ENCODE results near the gene NSUN5. TPM values are rescaled to one million over a fixed set of nuclear protein-coding genes. Genes with fewer than 3 reads are reported as not detected.
"Not testable (repeated sequence)": the region's sequence is repeated elsewhere in the genome, so short reads cannot be mapped to it uniquely, and the experiment has no call there.

NSUN5 gene
- total and polyA plus RNA-seq, 2 of the 8 experiments (the other 6 are each of a cell fraction or from before 2014, with no cell fraction given) = 56.2 to 89.0 TPM

DNA sequence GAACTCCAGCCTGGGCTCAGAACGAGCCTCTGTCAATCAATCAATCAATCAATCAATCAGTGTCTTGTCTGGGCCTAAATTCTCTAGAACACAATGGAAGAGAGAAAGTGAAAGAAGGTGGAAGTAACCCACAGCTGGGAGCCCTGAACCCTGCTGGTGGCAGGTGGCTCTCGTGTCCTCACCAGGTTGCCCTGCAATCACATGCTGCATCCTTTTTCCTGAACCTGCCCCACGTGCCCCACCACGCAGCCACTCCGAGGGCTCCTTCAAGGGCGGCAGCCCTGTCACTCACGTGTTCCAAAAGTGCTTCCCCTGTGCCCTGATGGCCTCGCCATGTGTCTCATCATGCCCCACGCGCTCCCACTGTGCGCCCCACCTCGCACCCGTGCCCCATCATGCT, 18.8 kb upstream of the NSUN5 start:
- H4K5ac ChIP-seq (ENCODE audit: insufficient read length, low read depth, low read length) = not testable (repeated sequence)

DNA sequence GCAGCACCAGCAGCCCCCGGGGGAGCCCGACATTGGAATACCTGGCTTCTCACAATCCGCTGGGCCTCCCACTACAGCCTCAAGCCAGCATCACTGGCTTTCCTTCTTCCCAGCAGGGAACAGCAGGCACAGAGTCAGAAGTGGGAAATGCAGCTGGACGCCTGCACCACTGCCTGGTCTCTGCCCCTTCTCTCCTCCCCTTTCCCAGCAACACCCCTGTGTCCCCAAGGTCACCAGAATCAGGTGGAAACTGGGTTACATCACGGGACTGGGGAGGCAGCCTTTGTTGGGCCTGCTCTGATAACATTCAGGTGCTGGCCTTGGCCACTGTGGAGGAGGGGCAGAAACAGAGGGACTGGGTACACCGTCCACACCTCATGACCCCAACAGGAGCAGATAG, 16.8 kb upstream of the NSUN5 start:
- DNase-seq (ENCODE audit: low read depth in 1 of 2, low spot score in 2 of 2); H4K8ac ChIP-seq (ENCODE audit: extremely low read depth, insufficient read depth, low read length); H3K23me2 ChIP-seq (ENCODE audit: low read depth, low read length); H4K5ac ChIP-seq (ENCODE audit: insufficient read length, low read depth, low read length); H2BK5ac ChIP-seq (ENCODE audit: low read depth, low read length); H3K4me3 ChIP-seq (ENCODE audit: extremely low read depth in 1 of 4, insufficient read depth in 2 of 4, low read depth in 3 of 4, low read length in 4 of 4); H2BK12ac ChIP-seq (ENCODE audit: low read depth, low read length); H3K36me3 ChIP-seq (ENCODE audit: control insufficient read depth in 2 of 4, insufficient read depth in 4 of 4, low read length in 3 of 4); H3K4ac ChIP-seq (replicated peaks; ENCODE audit: insufficient read length, low read depth, low read length); H3K27ac ChIP-seq (ENCODE audit: low read depth, low read length); H3K56ac ChIP-seq (replicated peaks; ENCODE audit: insufficient read length, low read depth, low read length); H3K18ac ChIP-seq (ENCODE audit: extremely low read depth, low read length); H4K91ac ChIP-seq (replicated peaks; ENCODE audit: insufficient read length, low read length); H2AK5ac ChIP-seq (ENCODE audit: low read depth, low read length); FAIRE-seq; H3K4me2 ChIP-seq (ENCODE audit: insufficient read depth in 1 of 2, low read depth in 2 of 2, low read length in 2 of 2); POLR2A ChIA-PET (ENCODE audit: partially characterized antibody); H3K23ac ChIP-seq (ENCODE audit: insufficient read length); H2BK15ac ChIP-seq (ENCODE audit: low read length); H4K20me1 ChIP-seq (replicated peaks in 1 of 2; ENCODE audit: control insufficient read depth in 1 of 2, insufficient read depth in 2 of 2, low read length in 2 of 2); H3K79me2 ChIP-seq (ENCODE audit: control insufficient read depth in 1 of 2, insufficient read depth in 2 of 2, low read length in 2 of 2); H3K79me1 ChIP-seq (ENCODE audit: low read depth, low read length); H3K9ac ChIP-seq (replicated peaks in 1 of 4; ENCODE audit: extremely low read depth in 1 of 4, low read depth in 3 of 4, low read length in 3 of 4); H2BK20ac ChIP-seq (ENCODE audit: low read length); H3K4me1 ChIP-seq (replicated peaks in 1 of 4; ENCODE audit: control insufficient read depth in 3 of 4, insufficient read depth in 4 of 4, low read length in 3 of 4); H3K14ac ChIP-seq (ENCODE audit: insufficient read length); H2AFZ ChIP-seq (ENCODE audit: low read length); H3K27me3 ChIP-seq (replicated peaks in 1 of 4; ENCODE audit: control insufficient read depth in 3 of 4, extremely low read depth in 1 of 4, insufficient read depth in 3 of 4, low read length in 3 of 4); H2BK120ac ChIP-seq (replicated peaks; ENCODE audit: low read depth, low read length); H3K9me3 ChIP-seq (ENCODE audit: insufficient read depth in 2 of 2, low read depth in 1 of 2, low read length in 1 of 2): not testable (repeated sequence)
- CTCF ChIA-PET (ENCODE audit: partially characterized antibody) = interaction anchor here (1.1 to 2.7 kb wide), 3 partner anchors 53 to 126 kb away, joined by 3 to 14 read pairs (median 11); no protein-coding TSS in a partner anchor
- WGBS, 2 experiments (ENCODE audit: extremely low coverage in 1 of 2, insufficient coverage in 1 of 2, insufficient read length in 1 of 2, insufficient replicate concordance in 2 of 2, low coverage in 1 of 2, low lambda C conversion rate in 2 of 2, missing lambda C conversion rate in 1 of 2) = 87% methylated on average over 4 of the region's 6 CpGs; no CpG with 5 or more reads in 1 of the 2 experiments

More for the DNA sequence above, 18.8 kb upstream of the NSUN5 start:
- H3K18ac ChIP-seq (ENCODE audit: extremely low read depth, low read length); H3K56ac ChIP-seq (replicated peaks; ENCODE audit: insufficient read length, low read depth, low read length); H3K14ac ChIP-seq (ENCODE audit: insufficient read length); H3K9ac ChIP-seq (replicated peaks in 1 of 4; ENCODE audit: extremely low read depth in 1 of 4, low read depth in 3 of 4, low read length in 3 of 4); H3K4me1 ChIP-seq (replicated peaks in 1 of 4; ENCODE audit: control insufficient read depth in 3 of 4, insufficient read depth in 4 of 4, low read length in 3 of 4); FAIRE-seq; DNase-seq (ENCODE audit: low read depth in 1 of 2, low spot score in 2 of 2); POLR2A ChIA-PET (ENCODE audit: partially characterized antibody); H3K4me3 ChIP-seq (ENCODE audit: extremely low read depth in 1 of 4, insufficient read depth in 2 of 4, low read depth in 3 of 4, low read length in 4 of 4); H2BK12ac ChIP-seq (ENCODE audit: low read depth, low read length); H2AK5ac ChIP-seq (ENCODE audit: low read depth, low read length); H2BK120ac ChIP-seq (replicated peaks; ENCODE audit: low read depth, low read length); H4K91ac ChIP-seq (replicated peaks; ENCODE audit: insufficient read length, low read length); H3K4ac ChIP-seq (replicated peaks; ENCODE audit: insufficient read length, low read depth, low read length); H3K79me1 ChIP-seq (ENCODE audit: low read depth, low read length); H3K79me2 ChIP-seq (ENCODE audit: control insufficient read depth in 1 of 2, insufficient read depth in 2 of 2, low read length in 2 of 2); H3K23ac ChIP-seq (ENCODE audit: insufficient read length); H3K4me2 ChIP-seq (ENCODE audit: insufficient read depth in 1 of 2, low read depth in 2 of 2, low read length in 2 of 2); H2AFZ ChIP-seq (ENCODE audit: low read length); H2BK15ac ChIP-seq (ENCODE audit: low read length); H3K9me3 ChIP-seq (ENCODE audit: insufficient read depth in 2 of 2, low read depth in 1 of 2, low read length in 1 of 2); H3K27ac ChIP-seq (ENCODE audit: low read depth, low read length); H3K23me2 ChIP-seq (ENCODE audit: low read depth, low read length); H3K27me3 ChIP-seq (replicated peaks in 1 of 4; ENCODE audit: control insufficient read depth in 3 of 4, extremely low read depth in 1 of 4, insufficient read depth in 3 of 4, low read length in 3 of 4); H2BK20ac ChIP-seq (ENCODE audit: low read length); H2BK5ac ChIP-seq (ENCODE audit: low read depth, low read length); H3K36me3 ChIP-seq (ENCODE audit: control insufficient read depth in 2 of 4, insufficient read depth in 4 of 4, low read length in 3 of 4); H4K8ac ChIP-seq (ENCODE audit: extremely low read depth, insufficient read depth, low read length); H4K20me1 ChIP-seq (replicated peaks in 1 of 2; ENCODE audit: control insufficient read depth in 1 of 2, insufficient read depth in 2 of 2, low read length in 2 of 2): not testable (repeated sequence)
- WGBS, 2 experiments (ENCODE audit: extremely low coverage in 1 of 2, insufficient coverage in 1 of 2, insufficient read length in 1 of 2, insufficient replicate concordance in 2 of 2, low coverage in 1 of 2, low lambda C conversion rate in 2 of 2, missing lambda C conversion rate in 1 of 2) = 93% methylated on average over 8 of the region's 13 CpGs; no CpG with 5 or more reads in 1 of the 2 experiments
- CTCF ChIA-PET (ENCODE audit: partially characterized antibody) = interaction anchor here (0.6 to 1.2 kb wide), 3 partner anchors 12 to 124 kb away, joined by 3 to 4 read pairs (median 4); no protein-coding TSS in a partner anchor
